GM12864 (cell line): Measurements from ENCODE around the gene MADCAM1.

ENCODE experiments used
- DNase-seq: peaks from one replicate; pipeline ENCODE4 v3.0.0-alpha.2; 2011; ENCODE audit warnings: low read depth
- H3K4me3 ChIP-seq: 2 replicates; pipeline ENCODE4 v1.5.1; 2011; ENCODE audit warnings: mild to moderate bottlenecking, low read depth, low read length, control low read depth
- CTCF ChIP-seq: IDR thresholded peaks from 2 replicates; pipeline ENCODE4 v1.5.1; 2011; ENCODE audit warnings: low read depth, mild to moderate bottlenecking, moderate library complexity, low read length, control low read depth, inconsistent platforms; ENCODE audit errors: missing control alignments

The MADCAM1 gene

GRCh38 chr19:507286-508203 is 11.3 kb downstream of the MADCAM1 start, which contains the start of gene TPGS1:
Gene TPGS1, plus strand, starts transcription at chr19:507497. Its CDS starts 10 bp downstream, at chr19:507507.
- DNase-seq = no peak
- peak within 1 kb of the TSS; percentile 85 for H3K4me3 ChIP-seq
- TF ChIP-seq CTCF = no peak

GRCh38 chr19:508204-509150 is 12.2 kb downstream of the MADCAM1 start:
- H3K4me3 ChIP-seq = peak overlapping the region; percentile 85
- DNase-seq = no peak
- no peak for TF ChIP-seq CTCF

- peak; percentile 100 for TF ChIP-seq CTCF
- peak; percentile 75 for DNase-seq
- H3K4me3 ChIP-seq = peak overlapping the region; percentile 1
Observed at GRCh38 chr19:510606-511100, 14.4 kb downstream of the MADCAM1 start.

- no peak for DNase-seq
- H3K4me3 ChIP-seq = peak overlapping the region; percentile 1
- TF ChIP-seq CTCF = no peak
Observed at GRCh38 chr19:511101-511851, 15.0 kb downstream of the MADCAM1 start.

- no peak overlapping the region for H3K4me3 ChIP-seq
- TF ChIP-seq CTCF = no peak
- no peak for DNase-seq
Observed at GRCh38 chr19:512547-513365, 16.5 kb downstream of the MADCAM1 start.
